Thoracic aorta (tissue), 2 donors: ENCODE measurements around the gene COPZ1. TPM values are rescaled to one million over a fixed set of nuclear protein-coding genes. Genes with fewer than 3 reads are reported as not detected.

Source experiments
- ATAC-seq: fragments of 150-250 bp; one replicate; pipeline ENCODE4 v1.8.0; 2017; ENCODE audit warnings: low read depth; ENCODE audit not compliant: insufficient number of reproducible peaks, low FRiP score
- DNase-seq: peaks from one replicate; pipeline ENCODE4 v3.0.0-alpha.2; 2020; ENCODE audit warnings: low spot score
- H3K27ac ChIP-seq, 2 donors: fragments of 200-600 bp; sonication (generic); 1 replicate in 1 of 2; 2 replicates in 1 of 2; pipeline ENCODE4 v1.5.1; 2016; ENCODE audit warnings: mild to moderate bottlenecking in 2 of 2, moderate library complexity in 2 of 2
- H3K27me3 ChIP-seq: fragments of 200-600 bp; sonication (generic); replicated peaks from 2 replicates; pipeline ENCODE4 v1.6.0; 2016; ENCODE audit warnings: mild to moderate bottlenecking; ENCODE audit not compliant: insufficient read depth
- H3K36me3 ChIP-seq: fragments of 200-600 bp; sonication (generic); one replicate; pipeline ENCODE4 v1.5.1; 2016
- H3K4me1 ChIP-seq, 2 donors: fragments of 200-600 bp; sonication (generic); 1 replicate in 1 of 2; 2 replicates in 1 of 2; pipeline versions ENCODE4 v1.5.1 to v1.6.0; 2016; ENCODE audit warnings: low read depth in 2 of 2, mild to moderate bottlenecking in 1 of 2; ENCODE audit not compliant: control insufficient read depth in 1 of 2
- H3K4me3 ChIP-seq: fragments of 200-600 bp; sonication (generic); 2 replicates; pipeline ENCODE4 v1.5.1; 2016; ENCODE audit warnings: mild to moderate bottlenecking
- H3K9me3 ChIP-seq: fragments of 200-600 bp; sonication (generic); 2 replicates; pipeline ENCODE4 v1.5.1; 2016
- CTCF ChIP-seq: fragments of 200-600 bp; sonication (generic); IDR thresholded peaks from one replicate; pipeline ENCODE4 v1.5.1; 2019; ENCODE audit warnings: antibody characterized with exemption
- total RNA-seq, 2 donors: library from RNA; depleted of rRNA; stranded (reverse); fragments of >200 nt; gene quantifications; one replicate each; pipeline versions ENCODE4 v1.1.0 to v1.2.3, GENCODE V29; 2016

The COPZ1 gene
- total RNA-seq, 2 donors from 2014 or later: 38.7 to 59.4 TPM

GRCh38 chr12:54386403-54387113 is 61.6 kb downstream of the COPZ1 start:
- Histone ChIP-seq H3K27ac (no peak overlapping the region), H3K36me3 (no peaks in the 10 kb centered on the region), H3K4me3 (no peak overlapping the region), H3K4me1 (no peaks in the 10 kb centered on the region), H3K27me3 (no peaks in the 10 kb centered on the region), H3K9me3 (no peaks in the 10 kb centered on the region)
- ATAC-seq: no peak
- TF ChIP-seq CTCF: no peak
- DNase-seq: no peak

GRCh38 chr12:54387114-54387467 is 62.2 kb downstream of the COPZ1 start:
- no peak for ATAC-seq
- no peak for DNase-seq
- Histone ChIP-seq H3K4me3 (no peak overlapping the region), H3K4me1 (peaks cover 0 to 5% of the 10 kb centered on the region in 2 donors), H3K27ac (no peak overlapping the region), H3K9me3 (no peaks in the 10 kb centered on the region), H3K27me3 (no peaks in the 10 kb centered on the region), H3K36me3 (no peaks in the 10 kb centered on the region)
- no peak for TF ChIP-seq CTCF

GRCh38 chr12:54388237-54389133 is 63.6 kb downstream of the COPZ1 start:
- H3K4me3 ChIP-seq: no peak overlapping the region
- peaks cover 0 to 14% of the 10 kb centered on the region in 2 donors for H3K4me1 ChIP-seq
- no peak for DNase-seq
- ATAC-seq: no peak
- H3K27me3 ChIP-seq: no peaks in the 10 kb centered on the region
- H3K9me3 ChIP-seq: no peaks in the 10 kb centered on the region
- TF ChIP-seq CTCF: no peak
- H3K27ac ChIP-seq: no peak overlapping the region
- no peaks in the 10 kb centered on the region for H3K36me3 ChIP-seq

- TF ChIP-seq CTCF: no peak
- Histone ChIP-seq H3K9me3 (no peaks in the 10 kb centered on the region), H3K4me3 (no peak overlapping the region), H3K27me3 (no peaks in the 10 kb centered on the region), H3K36me3 (peaks cover 3% of the 10 kb centered on the region), H3K27ac (no peak overlapping the region), H3K4me1 (peaks cover 0 to 14% of the 10 kb centered on the region in 2 donors)
- ATAC-seq (no peak), DNase-seq (no peak)
These were observed 64.2 kb downstream of the COPZ1 start for GRCh38 chr12:54389134-54389508.

GRCh38 chr12:54389607-54390175 is 64.8 kb downstream of the COPZ1 start:
- TF ChIP-seq CTCF: no peak
- Histone ChIP-seq H3K4me1 (peaks cover 0 to 14% of the 10 kb centered on the region in 2 donors), H3K27me3 (no peaks in the 10 kb centered on the region), H3K4me3 (no peak overlapping the region), H3K27ac (no peak overlapping the region), H3K9me3 (no peaks in the 10 kb centered on the region), H3K36me3 (peaks cover 8% of the 10 kb centered on the region)
- DNase-seq (no peak), ATAC-seq (no peak)
